Brain microvascular endothelial cell (primary cell): ENCODE measurements around the gene VGLL4.

ENCODE experiments used
- DNase-seq: peaks from one replicate; pipeline ENCODE4 v3.0.0-alpha.2; 2020
- H3K27ac ChIP-seq: fragments of 250-450 bp; sonication (Bioruptor Pico); 2 replicates; pipeline ENCODE4 v1.5.1; 2020; ENCODE audit warnings: mild to moderate bottlenecking, moderate library complexity
- H3K27me3 ChIP-seq: fragments of 250-450 bp; sonication (Bioruptor Pico); replicated peaks from 2 replicates; pipeline ENCODE4 v1.5.1; 2020; ENCODE audit warnings: mild to moderate bottlenecking
- H3K36me3 ChIP-seq: fragments of 250-450 bp; sonication (Bioruptor Pico); replicated peaks from 2 replicates; pipeline ENCODE4 v1.5.1; 2020; ENCODE audit warnings: mild to moderate bottlenecking
- H3K4me3 ChIP-seq: 2 replicates; pipeline ENCODE4 v1.5.1; 2011; ENCODE audit warnings: low read depth, mild to moderate bottlenecking, control low read depth, low read length, moderate library complexity
- in situ Hi-C: cut with HindIII; loops from 2 replicates; pipeline ENCODE4 v1.10.0; 2017; ENCODE audit warnings: low sequenced_read_pairs, low pct_ligation_motif_present
- TF ChIP-seq, protein P1 (sequence below): IDR thresholded peaks from 2 replicates; pipeline ENCODE4 v1.5.1; 2011; ENCODE audit warnings: low read depth, mild to moderate bottlenecking, moderate library complexity, low read length, control low read depth, inconsistent platforms; ENCODE audit errors: missing control alignments

The VGLL4 gene

DNA sequence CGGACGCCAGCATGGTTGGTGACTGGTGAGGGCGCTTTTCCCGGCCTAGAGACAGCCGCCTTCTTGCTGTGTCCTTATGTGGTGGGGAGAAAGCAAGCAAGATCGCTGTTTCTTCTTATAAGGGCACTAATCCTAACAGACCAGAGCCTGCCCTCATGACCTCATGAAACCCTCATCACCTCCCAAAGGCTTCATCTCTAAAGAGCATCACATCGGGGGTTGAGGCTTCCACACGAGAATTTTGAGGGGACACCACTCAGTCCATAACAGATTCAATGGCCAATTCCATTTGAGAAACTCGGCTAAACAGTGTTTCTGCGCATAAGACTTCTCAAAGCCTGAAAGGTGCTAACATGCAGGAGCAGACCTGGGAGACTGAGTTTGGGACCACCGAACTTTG is 54.0 kb downstream of the VGLL4 start:
- no peak overlapping the region for H3K27ac ChIP-seq
- TF ChIP-seq, protein P1, sequence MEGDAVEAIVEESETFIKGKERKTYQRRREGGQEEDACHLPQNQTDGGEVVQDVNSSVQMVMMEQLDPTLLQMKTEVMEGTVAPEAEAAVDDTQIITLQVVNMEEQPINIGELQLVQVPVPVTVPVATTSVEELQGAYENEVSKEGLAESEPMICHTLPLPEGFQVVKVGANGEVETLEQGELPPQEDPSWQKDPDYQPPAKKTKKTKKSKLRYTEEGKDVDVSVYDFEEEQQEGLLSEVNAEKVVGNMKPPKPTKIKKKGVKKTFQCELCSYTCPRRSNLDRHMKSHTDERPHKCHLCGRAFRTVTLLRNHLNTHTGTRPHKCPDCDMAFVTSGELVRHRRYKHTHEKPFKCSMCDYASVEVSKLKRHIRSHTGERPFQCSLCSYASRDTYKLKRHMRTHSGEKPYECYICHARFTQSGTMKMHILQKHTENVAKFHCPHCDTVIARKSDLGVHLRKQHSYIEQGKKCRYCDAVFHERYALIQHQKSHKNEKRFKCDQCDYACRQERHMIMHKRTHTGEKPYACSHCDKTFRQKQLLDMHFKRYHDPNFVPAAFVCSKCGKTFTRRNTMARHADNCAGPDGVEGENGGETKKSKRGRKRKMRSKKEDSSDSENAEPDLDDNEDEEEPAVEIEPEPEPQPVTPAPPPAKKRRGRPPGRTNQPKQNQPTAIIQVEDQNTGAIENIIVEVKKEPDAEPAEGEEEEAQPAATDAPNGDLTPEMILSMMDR = no peak
- no peak for DNase-seq
- peaks cover 2% of the 10 kb centered on the region for H3K36me3 ChIP-seq
- no peaks in the 10 kb centered on the region for H3K27me3 ChIP-seq
- in situ Hi-C loops = no loop called here
- H3K4me3 ChIP-seq = no peak overlapping the region

DNA sequence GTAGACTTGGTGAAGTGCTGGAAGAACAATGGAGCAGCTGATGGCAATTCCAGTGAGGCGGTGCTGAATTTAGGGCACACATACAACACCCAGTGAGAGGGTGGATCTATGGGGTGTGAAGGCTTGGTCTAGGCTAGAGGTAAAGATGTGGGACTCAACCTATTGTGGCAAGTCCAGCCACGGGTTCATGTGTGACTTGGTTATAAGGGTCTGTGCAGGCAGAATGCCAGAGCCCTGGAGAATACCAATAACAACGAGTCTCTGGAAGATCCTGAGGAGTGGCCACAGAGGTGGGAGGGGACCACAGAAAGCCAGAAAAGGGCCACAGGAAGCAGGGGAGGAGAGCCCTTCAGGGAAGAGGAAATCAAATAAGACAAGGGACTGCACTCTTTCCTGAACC is 55.0 kb downstream of the VGLL4 start:
- Histone ChIP-seq H3K27me3 (no peaks in the 10 kb centered on the region), H3K27ac (no peak overlapping the region), H3K36me3 (peaks cover 2% of the 10 kb centered on the region), H3K4me3 (no peak overlapping the region)
- DNase-seq = no peak
- TF ChIP-seq, protein P1 = no peak
- in situ Hi-C loops = no loop called here

DNA sequence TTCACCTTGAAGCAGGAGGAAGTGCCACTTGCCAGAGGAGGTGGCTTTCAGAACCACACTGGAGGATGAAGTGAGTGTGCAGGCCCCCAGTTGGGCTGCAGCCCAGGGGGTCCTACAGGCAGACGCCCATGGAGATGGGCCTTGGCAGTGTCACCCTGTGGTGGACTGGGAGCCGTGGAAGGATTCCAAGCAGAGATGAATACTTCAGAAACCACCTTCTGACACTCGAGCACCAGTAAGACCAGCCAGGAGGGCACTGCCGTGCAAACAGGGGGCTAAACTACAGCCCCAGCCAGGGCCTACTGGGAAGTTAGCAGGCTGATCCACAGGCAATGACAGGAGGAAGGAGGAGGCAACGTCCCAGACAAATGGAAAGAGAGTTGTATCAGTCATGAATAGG is 55.4 kb downstream of the VGLL4 start:
- no peaks in the 10 kb centered on the region for H3K27me3 ChIP-seq
- TF ChIP-seq, protein P1 = no peak
- peaks cover 2% of the 10 kb centered on the region for H3K36me3 ChIP-seq
- H3K4me3 ChIP-seq = no peak overlapping the region
- no peak overlapping the region for H3K27ac ChIP-seq
- DNase-seq = no peak
- in situ Hi-C loops = no loop called here

DNA sequence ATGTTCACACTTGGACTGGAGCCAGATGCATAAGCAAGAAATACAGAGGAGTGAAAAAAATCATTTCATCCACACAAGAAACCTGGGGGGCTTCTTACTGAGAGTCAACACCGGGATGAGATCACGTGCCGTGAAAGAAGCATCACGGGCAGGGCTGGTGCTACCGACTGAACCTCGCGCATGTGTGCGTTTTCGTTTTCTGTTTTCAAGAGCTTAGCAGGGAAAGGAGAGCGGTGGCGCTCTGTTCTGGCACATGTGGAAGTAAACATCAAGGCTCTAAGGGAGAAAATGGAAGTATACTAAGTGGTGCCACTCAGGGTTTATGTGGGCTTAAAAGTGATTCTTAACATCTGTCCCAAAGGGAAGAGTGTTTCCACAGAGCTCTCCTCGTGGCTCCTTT is 55.9 kb downstream of the VGLL4 start:
- TF ChIP-seq, protein P1 = no peak
- Histone ChIP-seq H3K36me3 (peaks cover 2% of the 10 kb centered on the region), H3K4me3 (no peak overlapping the region), H3K27me3 (no peaks in the 10 kb centered on the region), H3K27ac (no peak overlapping the region)
- in situ Hi-C loops = no loop called here
- DNase-seq = no peak

DNA sequence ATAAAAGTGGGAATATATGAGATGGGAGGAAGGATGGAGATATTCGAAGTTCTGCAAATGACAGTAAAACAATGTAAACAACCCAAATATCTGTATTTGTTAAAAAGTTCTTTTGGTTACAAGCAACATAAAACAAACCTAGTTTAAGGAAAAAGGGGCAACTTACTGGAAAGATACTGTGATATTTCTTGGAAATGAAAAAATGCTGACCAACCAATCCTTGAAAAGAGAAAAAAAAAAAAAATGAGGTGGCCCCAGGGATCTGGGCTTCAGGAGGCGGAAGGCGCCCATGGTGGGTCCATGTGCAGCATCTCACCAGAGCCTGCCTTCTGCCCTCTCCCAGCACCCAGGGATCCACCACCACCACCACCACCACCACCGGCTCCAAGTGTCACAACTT is 59.1 kb downstream of the VGLL4 start:
- DNase-seq = no peak
- H3K27ac ChIP-seq = no peak overlapping the region
- H3K27me3 ChIP-seq = no peaks in the 10 kb centered on the region
- in situ Hi-C loops = no loop called here
- TF ChIP-seq, protein P1 = no peak
- peaks cover 7% of the 10 kb centered on the region for H3K36me3 ChIP-seq
- no peak overlapping the region for H3K4me3 ChIP-seq

DNA sequence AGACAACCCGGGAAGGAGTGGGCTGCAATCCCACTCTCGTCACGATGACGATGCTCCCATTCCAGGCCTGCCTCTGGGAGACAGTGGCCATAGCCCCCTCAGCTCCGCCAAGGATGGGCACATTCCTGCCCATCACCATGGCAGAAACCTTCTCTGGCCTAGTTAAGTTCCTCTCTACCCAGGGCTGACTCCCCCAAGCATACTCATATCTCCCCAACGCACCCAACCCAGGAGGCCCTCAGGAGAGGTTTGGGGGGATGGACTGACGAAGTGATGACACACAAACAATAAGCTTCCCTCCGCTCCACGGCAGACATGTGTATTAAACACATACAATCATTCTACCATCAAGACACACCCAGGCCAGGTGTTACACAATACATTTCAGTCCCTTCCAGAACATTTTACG is 60.1 kb downstream of the VGLL4 start:
- Histone ChIP-seq H3K4me3 (no peak overlapping the region), H3K27ac (peak overlapping the region; percentile 11), H3K36me3 (peaks cover 7% of the 10 kb centered on the region), H3K27me3 (no peaks in the 10 kb centered on the region)
- DNase-seq = no peak
- TF ChIP-seq, protein P1 = no peak
- in situ Hi-C loops = no loop called here
